ENCODE measurements around the gene PPP1R9B.

The PPP1R9B gene

DNA sequence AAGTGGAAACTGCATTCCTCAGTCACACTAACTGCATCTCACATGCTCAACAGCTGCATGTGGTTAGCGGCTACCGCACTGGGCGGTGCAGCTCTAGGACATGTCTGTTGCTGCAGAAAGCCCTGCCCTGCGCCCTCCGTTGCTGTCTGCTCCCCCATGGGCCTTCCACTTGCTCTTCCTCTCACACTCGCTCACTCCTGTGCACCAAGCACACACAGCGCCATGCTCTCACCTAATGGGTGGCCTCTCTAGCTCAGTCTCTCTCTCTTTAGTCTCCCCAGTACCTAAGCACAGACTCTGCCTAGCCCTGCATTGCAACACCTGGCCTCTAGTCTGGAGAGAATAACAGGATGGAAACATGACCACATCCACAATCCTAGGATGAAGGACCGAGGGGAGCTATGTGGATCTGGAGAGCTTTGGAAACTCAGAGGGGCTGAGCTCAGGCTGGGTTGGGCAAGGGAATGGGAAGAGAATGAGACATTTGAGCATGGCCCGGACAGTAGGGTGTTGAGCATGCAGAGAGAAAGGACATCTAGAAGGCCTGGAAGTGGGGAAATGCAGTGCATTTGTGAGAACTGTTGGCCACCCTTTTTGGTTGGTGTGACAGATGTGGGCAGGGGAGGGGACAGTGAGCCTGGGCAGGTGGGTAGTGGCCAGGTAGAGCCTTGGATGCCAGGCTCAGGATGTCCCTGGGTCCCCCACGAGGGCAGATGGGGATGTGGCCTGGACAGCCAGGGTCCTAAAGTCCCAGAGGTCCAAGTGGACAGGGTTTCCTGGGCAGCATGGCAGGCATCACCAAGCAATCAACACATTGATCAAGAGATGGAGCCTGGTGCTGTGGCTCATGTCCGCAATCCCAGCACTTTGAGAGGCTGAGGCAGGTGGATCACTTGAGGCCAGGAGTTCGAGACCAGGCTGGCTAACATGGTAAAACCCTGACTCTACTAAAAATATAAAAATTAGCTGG lies 31.4 kb upstream of the PPP1R9B start:
- H3K27me3 Mint-ChIP-seq, result no peaks in the 10 kb centered on the region
- H3K9me3 Mint-ChIP-seq, result no peaks in the 10 kb centered on the region
- no peaks in the 10 kb centered on the region for H3K36me3 Mint-ChIP-seq (ENCODE audit: low read depth)
- H3K27ac Mint-ChIP-seq, result no peak overlapping the region
- peaks cover 22% of the 10 kb centered on the region for H3K4me1 Mint-ChIP-seq (ENCODE audit: low read depth)
- H3K4me3 Mint-ChIP-seq, result no peak overlapping the region

DNA sequence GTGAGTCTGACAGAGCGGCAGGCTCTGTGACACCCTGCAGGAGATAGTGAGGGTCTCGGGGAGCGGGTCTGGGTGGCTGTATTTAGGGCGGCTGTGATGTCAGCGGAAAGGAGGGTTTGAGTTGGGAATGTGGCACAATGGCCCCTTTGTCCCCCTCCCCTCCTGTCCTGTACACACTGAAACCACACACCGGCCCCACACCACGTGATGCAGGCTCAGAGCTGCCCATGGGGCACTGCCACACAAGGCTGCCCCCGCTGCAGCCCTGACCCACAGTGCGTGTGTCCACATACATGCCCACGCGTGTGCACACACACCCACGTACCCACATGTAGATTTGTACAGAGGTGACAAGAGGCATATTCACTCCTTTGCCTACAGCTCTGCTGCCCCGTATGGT lies 30.7 kb upstream of the PPP1R9B start:
- Mint-ChIP-seq H3K4me3 (no peak overlapping the region), H3K27me3 (no peaks in the 10 kb centered on the region), H3K4me1 (ENCODE audit: low read depth) (peaks cover 22% of the 10 kb centered on the region), H3K27ac (no peak overlapping the region), H3K9me3 (no peaks in the 10 kb centered on the region), H3K36me3 (ENCODE audit: low read depth) (no peaks in the 10 kb centered on the region)

DNA sequence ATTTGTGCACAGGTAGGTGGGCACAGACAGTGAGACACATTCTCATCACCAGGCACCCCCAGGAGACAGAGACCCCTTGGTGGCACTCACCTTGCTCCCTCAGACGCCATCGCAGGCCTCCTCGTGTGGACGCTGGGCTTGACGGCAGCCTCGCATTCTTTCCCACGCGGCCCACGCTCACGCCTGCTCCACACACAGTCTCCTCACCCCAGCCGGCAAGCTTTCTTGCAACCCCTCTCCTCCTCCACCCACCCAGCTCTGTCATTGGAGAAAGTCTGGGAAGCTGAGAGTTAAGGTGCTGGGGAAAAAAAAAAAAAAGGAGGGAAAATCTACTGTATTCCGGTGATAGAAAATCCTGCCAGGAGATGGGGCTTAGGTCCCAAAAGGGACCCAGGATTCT lies 30.1 kb upstream of the PPP1R9B start:
- H3K4me3 Mint-ChIP-seq, result no peak overlapping the region
- H3K36me3 Mint-ChIP-seq (ENCODE audit: low read depth), result no peaks in the 10 kb centered on the region

DNA sequence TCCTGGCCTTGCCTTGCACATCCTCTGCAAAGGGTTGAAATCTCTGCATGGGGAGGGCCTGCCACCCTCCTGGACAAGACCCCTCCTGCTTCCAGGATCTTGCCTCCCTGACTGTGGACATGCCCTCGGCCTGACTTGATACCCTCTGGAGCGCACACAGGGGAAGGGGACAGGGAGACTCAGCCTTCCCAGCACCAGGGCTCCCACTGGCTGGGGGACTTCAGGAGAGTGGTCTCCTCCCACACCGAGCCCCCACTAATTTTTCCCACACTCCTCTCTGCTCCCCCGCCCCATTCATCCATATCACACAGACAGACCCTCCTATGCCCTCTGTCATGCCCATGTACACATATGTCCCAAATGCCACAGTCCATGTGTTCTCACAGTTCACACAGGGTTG lies 29.6 kb upstream of the PPP1R9B start:
- H3K27ac Mint-ChIP-seq, result no peak overlapping the region
- H3K4me3 Mint-ChIP-seq, result no peak overlapping the region
- H3K27me3 Mint-ChIP-seq, result no peaks in the 10 kb centered on the region
- no peaks in the 10 kb centered on the region for H3K9me3 Mint-ChIP-seq
- peaks cover 22% of the 10 kb centered on the region for H3K4me1 Mint-ChIP-seq (ENCODE audit: low read depth)
- H3K36me3 Mint-ChIP-seq (ENCODE audit: low read depth), result no peaks in the 10 kb centered on the region

More for the DNA sequence above, 30.1 kb upstream of the PPP1R9B start:
- Mint-ChIP-seq H3K27ac (no peak overlapping the region), H3K4me1 (ENCODE audit: low read depth) (peaks cover 22% of the 10 kb centered on the region), H3K9me3 (no peaks in the 10 kb centered on the region), H3K27me3 (no peaks in the 10 kb centered on the region)

DNA sequence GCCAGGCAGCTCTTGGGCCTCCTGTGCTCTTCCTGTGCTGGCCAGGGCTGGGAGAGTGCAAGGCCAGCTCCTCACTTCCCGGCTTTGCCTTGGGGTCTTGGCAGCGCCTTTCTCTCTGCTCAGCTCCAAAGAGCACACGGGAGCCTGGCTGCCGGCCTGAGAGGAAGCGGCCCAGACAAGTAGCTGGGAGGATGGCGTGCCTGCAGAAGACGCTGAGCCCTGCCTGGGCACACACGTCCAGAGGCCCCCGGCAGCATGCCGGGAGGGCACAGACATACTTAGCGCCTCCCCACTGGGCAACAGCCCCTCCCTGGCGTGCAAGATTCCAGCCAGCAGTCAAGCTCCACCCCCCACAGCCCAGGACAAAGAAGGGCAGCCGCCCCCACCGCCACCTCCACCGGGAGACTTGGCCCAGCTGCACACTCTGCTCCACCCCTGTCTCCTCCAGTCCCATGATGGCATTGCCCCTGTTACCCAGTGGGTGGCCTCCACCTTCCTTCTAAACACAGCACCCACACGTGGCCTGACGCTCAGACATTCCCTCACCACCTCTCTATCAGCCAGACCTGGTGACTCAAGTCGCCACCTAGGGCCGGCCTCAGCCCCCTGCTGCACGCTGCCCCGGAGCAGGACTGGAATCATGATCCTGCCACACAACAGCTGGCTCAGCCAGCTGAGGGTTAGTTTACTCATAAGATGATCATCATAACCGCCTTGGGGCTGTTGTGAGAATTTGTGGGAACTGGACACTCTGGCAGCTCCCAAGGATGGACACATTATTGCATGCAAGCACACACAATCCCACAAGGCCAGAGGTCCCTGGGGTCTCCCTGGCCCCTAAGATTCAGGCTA lies 27.7 kb upstream of the PPP1R9B start:
- peak overlapping the region; percentile 50 for H3K27ac Mint-ChIP-seq
- H3K36me3 Mint-ChIP-seq (ENCODE audit: low read depth), result no peaks in the 10 kb centered on the region
- H3K27me3 Mint-ChIP-seq, result no peaks in the 10 kb centered on the region
- H3K9me3 Mint-ChIP-seq, result no peaks in the 10 kb centered on the region
- H3K4me3 Mint-ChIP-seq, result no peak overlapping the region
- peaks cover 7% of the 10 kb centered on the region for H3K4me1 Mint-ChIP-seq (ENCODE audit: low read depth)

DNA sequence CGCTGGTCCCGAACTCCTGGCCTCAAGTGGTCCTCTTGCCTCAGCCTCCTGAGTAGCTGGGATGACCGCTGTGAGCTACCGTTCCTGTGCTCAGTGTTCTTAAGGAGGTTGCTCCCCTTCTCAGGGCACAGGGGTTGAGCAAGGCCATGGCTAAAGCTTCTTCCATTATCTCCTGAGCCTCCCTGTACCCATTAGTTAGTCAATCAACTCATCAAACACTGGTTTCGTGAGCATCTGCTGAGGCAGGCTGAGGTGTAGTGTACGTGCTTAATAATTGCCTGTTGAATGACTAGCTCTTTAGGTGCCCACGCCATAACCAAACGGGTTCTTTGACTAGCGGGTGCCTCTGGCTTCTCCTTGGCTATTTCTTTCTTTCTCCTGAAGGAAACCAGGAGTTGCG lies 27.0 kb upstream of the PPP1R9B start:
- Mint-ChIP-seq H3K36me3 (ENCODE audit: low read depth) (no peaks in the 10 kb centered on the region), H3K27me3 (no peaks in the 10 kb centered on the region), H3K4me1 (ENCODE audit: low read depth) (peaks cover 7% of the 10 kb centered on the region)

DNA sequence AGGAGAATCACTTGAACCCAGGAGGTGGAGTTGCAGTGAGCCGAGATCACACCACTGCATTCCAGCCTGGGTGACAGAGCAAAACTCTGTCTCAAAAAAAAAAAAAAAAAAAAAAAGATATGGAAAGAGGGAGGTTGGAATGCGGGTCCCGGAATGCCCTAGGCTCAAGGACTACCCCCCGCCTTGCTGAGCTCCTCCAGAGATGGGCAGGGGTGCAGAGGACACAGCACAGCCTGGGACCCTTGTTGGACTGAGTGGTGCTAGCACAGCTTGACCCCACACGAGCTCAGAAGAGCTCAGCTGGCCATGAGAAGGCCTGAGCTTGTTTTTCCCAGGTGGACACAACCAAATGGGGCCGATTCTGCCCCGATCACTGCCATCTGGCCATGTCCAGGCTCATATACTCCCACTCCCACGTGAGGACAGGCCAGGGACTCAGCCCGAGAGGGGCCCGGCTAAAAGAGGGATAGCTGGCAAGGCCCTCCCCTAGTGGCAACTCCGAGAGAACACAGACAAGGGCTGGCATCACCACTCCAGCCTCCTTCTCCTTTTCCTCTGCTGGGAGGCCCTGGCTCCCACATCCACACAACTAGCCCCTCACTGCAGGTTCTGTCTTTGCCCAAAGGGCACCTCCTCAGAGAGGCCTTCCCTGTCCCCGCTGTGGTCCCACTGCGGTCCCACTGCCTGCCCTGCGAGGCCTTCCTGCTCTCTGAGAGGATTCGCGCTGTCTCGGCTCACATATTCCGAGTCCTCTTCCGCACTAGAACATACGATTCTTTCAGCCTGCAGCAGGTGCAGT lies 26.3 kb upstream of the PPP1R9B start:
- no peak overlapping the region for H3K4me3 Mint-ChIP-seq
- no peaks in the 10 kb centered on the region for H3K9me3 Mint-ChIP-seq
- H3K27me3 Mint-ChIP-seq, result no peaks in the 10 kb centered on the region
- H3K4me1 Mint-ChIP-seq (ENCODE audit: low read depth), result peaks cover 7% of the 10 kb centered on the region
- no peaks in the 10 kb centered on the region for H3K36me3 Mint-ChIP-seq (ENCODE audit: low read depth)
- H3K27ac Mint-ChIP-seq, result no peak overlapping the region

More for the DNA sequence above, 27.0 kb upstream of the PPP1R9B start:
- H3K4me3 Mint-ChIP-seq, result no peak overlapping the region
- no peaks in the 10 kb centered on the region for H3K9me3 Mint-ChIP-seq
- H3K27ac Mint-ChIP-seq, result no peak overlapping the region

DNA sequence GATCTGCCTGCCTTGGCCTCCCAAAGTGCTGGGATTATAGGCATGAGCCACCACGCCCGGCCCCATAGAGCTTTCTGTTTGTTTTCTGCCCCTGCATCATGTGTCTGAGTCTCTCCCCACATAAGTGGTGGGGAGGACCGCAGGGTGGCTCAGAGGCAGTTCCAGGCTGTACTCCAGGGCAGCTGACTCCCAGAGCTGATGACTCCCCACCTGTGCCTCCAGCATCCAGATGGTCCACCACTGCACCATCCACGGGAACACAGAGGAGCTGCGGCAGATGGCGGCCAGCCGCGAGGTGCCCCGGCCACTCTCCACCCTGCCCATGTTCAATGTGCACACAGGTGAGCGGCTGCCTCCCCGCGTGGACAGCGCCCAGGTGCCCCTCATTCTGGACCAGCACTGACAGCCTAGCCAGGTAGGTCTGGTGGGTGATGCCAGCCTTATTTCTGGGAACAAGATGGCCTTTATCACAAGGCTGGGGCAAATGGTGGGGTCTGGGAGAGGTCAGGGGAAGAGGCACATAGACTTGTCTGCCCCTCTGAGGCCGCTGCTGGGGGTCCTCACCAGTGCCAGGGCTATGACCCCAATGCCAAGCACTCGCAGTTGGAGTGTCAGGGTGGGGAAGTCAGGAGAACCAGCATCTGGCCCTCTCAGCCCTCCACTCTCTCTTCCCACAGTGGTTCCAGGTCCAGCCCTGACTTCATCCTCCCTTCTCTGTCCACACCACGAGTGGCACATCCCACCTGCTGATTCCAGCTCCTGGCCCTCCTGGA lies 24.7 kb upstream of the PPP1R9B start:
- H3K4me1 Mint-ChIP-seq (ENCODE audit: low read depth), result peaks cover 7% of the 10 kb centered on the region
- no peak overlapping the region for H3K27ac Mint-ChIP-seq
- no peaks in the 10 kb centered on the region for H3K36me3 Mint-ChIP-seq (ENCODE audit: low read depth)
- H3K9me3 Mint-ChIP-seq, result no peaks in the 10 kb centered on the region
- no peaks in the 10 kb centered on the region for H3K27me3 Mint-ChIP-seq
- H3K4me3 Mint-ChIP-seq, result no peak overlapping the region

GRCh38 chr17:50174444-50174843 lies 24.0 kb upstream of the PPP1R9B start:
- H3K4me1 Mint-ChIP-seq (ENCODE audit: low read depth), result peaks cover 8% of the 10 kb centered on the region
- H3K9me3 Mint-ChIP-seq, result no peaks in the 10 kb centered on the region
- H3K36me3 Mint-ChIP-seq (ENCODE audit: low read depth), result no peaks in the 10 kb centered on the region
- no peaks in the 10 kb centered on the region for H3K27me3 Mint-ChIP-seq
- no peak overlapping the region for H3K27ac Mint-ChIP-seq
- no peak overlapping the region for H3K4me3 Mint-ChIP-seq

DNA sequence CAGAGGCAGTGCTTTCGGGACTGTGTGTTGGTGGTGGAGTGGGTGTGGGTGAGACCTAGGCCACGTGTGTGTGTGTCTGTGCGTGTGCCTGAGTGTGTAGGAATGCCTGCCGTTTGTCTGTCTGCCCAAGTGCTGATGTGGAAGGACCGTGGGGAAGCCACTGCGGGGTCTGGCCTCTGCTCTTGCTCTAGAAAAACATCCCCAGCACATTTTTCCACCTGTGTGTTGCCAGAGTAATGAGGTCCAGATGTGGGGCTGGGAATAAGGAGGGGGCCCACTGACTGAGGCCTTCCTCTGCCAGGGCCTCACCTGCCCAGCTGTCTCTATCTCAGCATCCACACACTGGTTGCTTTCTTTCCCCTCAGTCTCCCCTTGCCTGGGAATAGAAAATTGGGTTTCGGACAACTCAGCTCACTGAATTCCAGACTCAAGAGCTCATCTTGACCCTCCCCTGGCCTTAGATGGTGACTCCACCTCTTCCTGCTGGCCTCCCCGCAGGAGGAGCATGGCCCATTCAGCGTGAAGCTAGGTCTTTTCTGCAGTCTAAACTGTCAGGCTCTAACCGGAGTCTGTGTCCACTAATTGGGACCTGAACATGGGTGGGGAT lies 23.0 kb upstream of the PPP1R9B start:
- Mint-ChIP-seq H3K36me3 (ENCODE audit: low read depth) (no peaks in the 10 kb centered on the region), H3K27me3 (no peaks in the 10 kb centered on the region), H3K9me3 (no peaks in the 10 kb centered on the region), H3K4me1 (ENCODE audit: low read depth) (peaks cover 17% of the 10 kb centered on the region), H3K4me3 (no peak overlapping the region), H3K27ac (no peak overlapping the region)

- Mint-ChIP-seq H3K36me3 (ENCODE audit: low read depth) (no peaks in the 10 kb centered on the region), H3K4me1 (ENCODE audit: low read depth) (peaks cover 12% of the 10 kb centered on the region), H3K27me3 (no peaks in the 10 kb centered on the region), H3K4me3 (no peak overlapping the region), H3K9me3 (no peaks in the 10 kb centered on the region), H3K27ac (no peak overlapping the region)
Observed at GRCh38 chr17:50172936-50173334, 22.5 kb upstream of the PPP1R9B start.

GRCh38 chr17:50172130-50172529 lies 21.7 kb upstream of the PPP1R9B start:
- no peak overlapping the region for H3K4me3 Mint-ChIP-seq
- H3K9me3 Mint-ChIP-seq, result no peaks in the 10 kb centered on the region
- no peaks in the 10 kb centered on the region for H3K27me3 Mint-ChIP-seq
- H3K4me1 Mint-ChIP-seq (ENCODE audit: low read depth), result peaks cover 11% of the 10 kb centered on the region
- no peaks in the 10 kb centered on the region for H3K36me3 Mint-ChIP-seq (ENCODE audit: low read depth)
- no peak overlapping the region for H3K27ac Mint-ChIP-seq

DNA sequence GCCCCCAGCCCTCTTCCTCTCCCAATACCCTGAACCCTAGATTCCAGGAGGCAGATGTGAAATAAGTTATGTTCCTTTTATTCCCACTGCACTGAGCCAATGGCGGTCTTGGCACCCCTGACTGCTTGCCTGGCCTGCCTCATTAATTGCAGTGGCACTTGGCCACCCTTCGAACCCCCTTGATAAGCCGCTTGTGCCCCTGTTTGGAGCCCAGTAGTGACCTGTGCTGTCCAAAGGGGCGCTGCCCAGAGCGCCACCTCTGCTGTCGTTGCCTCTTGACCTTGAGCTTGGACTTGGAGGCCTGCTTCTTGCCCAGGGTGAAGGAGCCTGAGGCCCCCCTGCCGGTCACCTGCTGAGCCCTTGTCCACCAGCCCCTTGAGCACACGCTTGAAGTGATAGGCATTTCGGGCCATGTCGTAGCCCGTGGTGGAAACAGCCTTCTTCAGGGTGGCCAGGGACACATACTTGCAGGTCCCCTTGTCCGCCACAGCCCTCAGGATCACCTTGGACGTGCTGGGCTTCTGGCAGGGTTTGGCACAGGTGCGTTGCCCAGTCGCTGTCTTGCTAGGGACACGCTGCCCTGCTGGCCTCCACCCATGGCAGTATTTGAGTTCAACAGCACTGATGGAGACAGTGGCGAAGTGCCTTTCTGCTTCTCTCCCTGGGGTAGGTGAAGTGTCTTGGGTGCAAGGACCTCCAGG lies 21.0 kb upstream of the PPP1R9B start:
- no peak overlapping the region for H3K27ac Mint-ChIP-seq
- no peak overlapping the region for H3K4me3 Mint-ChIP-seq

More for the DNA sequence above, 21.0 kb upstream of the PPP1R9B start:
- Mint-ChIP-seq H3K36me3 (ENCODE audit: low read depth) (no peaks in the 10 kb centered on the region), H3K4me1 (ENCODE audit: low read depth) (peaks cover 11% of the 10 kb centered on the region), H3K9me3 (no peaks in the 10 kb centered on the region), H3K27me3 (no peaks in the 10 kb centered on the region)
